ENCODE results near the gene TBC1D17. TPM values are rescaled to one million over a fixed set of nuclear protein-coding genes. Genes with fewer than 3 reads are reported as not detected.

The TBC1D17 gene
- total RNA-seq, 4 donors from 2014 or later = 47.7 to 56.5 (median 49.0) TPM

- Histone ChIP-seq H3K36me3 (peaks cover 0 to 33% (median 0%) of the 10 kb centered on the region in 3 donors), H3K27ac (peak overlapping the region; percentile 2 to 95 (median 94)), H3K27me3 (no peaks in the 10 kb centered on the region), H3K9me3 (no peaks in the 10 kb centered on the region), H3K4me1 (peaks cover 0 to 40% (median 17%) of the 10 kb centered on the region in 4 donors), H3K4me3 (peak overlapping the region in 2 of 4 donors; percentile 92 to 94)
- DNase-seq (ENCODE audit: low spot score in 2 of 2) = peak in 1 of 2 donors; percentile 21
- no peak for TF ChIP-seq POLR2A (IDR thresholded peaks at IDR 0.05)
- TF ChIP-seq CTCF (IDR thresholded peaks at IDR 0.05) = no peak
- no peak for TF ChIP-seq EP300 (IDR thresholded peaks at IDR 0.05)
- WGBS, 2 donors = 57 to 58% methylated on average over 15 of the region's 15 CpGs
These were observed 53.0 kb downstream of the TBC1D17 start for GRCh38 chr19:49930483-49931011.

- H3K27ac ChIP-seq = peak overlapping the region in 1 of 4 donors; percentile 95
- TF ChIP-seq CTCF (IDR thresholded peaks at IDR 0.05) (no peak), EP300 (IDR thresholded peaks at IDR 0.05) (no peak), POLR2A (IDR thresholded peaks at IDR 0.05) (no peak)
- H3K4me1 ChIP-seq = peaks cover 0 to 33% (median 17%) of the 10 kb centered on the region in 4 donors
- DNase-seq (ENCODE audit: low spot score in 2 of 2) = no peak
- H3K36me3 ChIP-seq = peaks cover 0 to 28% (median 0%) of the 10 kb centered on the region in 3 donors
- no peak overlapping the region for H3K4me3 ChIP-seq
- H3K27me3 ChIP-seq = no peaks in the 10 kb centered on the region
- 85 to 96% methylated on average over 7 of the region's 7 CpGs for WGBS, 2 donors
- no peaks in the 10 kb centered on the region for H3K9me3 ChIP-seq
These were observed 54.0 kb downstream of the TBC1D17 start for GRCh38 chr19:49931293-49932040.

GRCh38 chr19:49932041-49932451 lies 54.5 kb downstream of the TBC1D17 start:
- Histone ChIP-seq H3K36me3 (peaks cover 0 to 22% (median 0%) of the 10 kb centered on the region in 3 donors), H3K27ac (no peak overlapping the region), H3K27me3 (no peaks in the 10 kb centered on the region), H3K4me3 (no peak overlapping the region), H3K9me3 (no peaks in the 10 kb centered on the region), H3K4me1 (peaks cover 0 to 27% (median 16%) of the 10 kb centered on the region in 4 donors)
- DNase-seq (ENCODE audit: low spot score in 2 of 2) = no peak
- WGBS, 2 donors = 94 to 96% methylated on average over 5 of the region's 5 CpGs
- TF ChIP-seq EP300 (IDR thresholded peaks at IDR 0.05) = no peak
- no peak for TF ChIP-seq POLR2A (IDR thresholded peaks at IDR 0.05)
- no peak for TF ChIP-seq CTCF (IDR thresholded peaks at IDR 0.05)

GRCh38 chr19:49932731-49933131 lies 55.2 kb downstream of the TBC1D17 start:
- peaks cover 0 to 26% (median 12%) of the 10 kb centered on the region in 4 donors for H3K4me1 ChIP-seq
- WGBS, 2 donors = 91 to 92% methylated on average over 25 of the region's 25 CpGs
- no peak for DNase-seq (ENCODE audit: low spot score in 2 of 2)

More at GRCh38 chr19:49932731-49933131, 55.2 kb downstream of the TBC1D17 start:
- H3K27ac ChIP-seq = no peak overlapping the region
- peaks cover 0 to 15% (median 0%) of the 10 kb centered on the region in 3 donors for H3K36me3 ChIP-seq
- H3K27me3 ChIP-seq = no peaks in the 10 kb centered on the region
- H3K9me3 ChIP-seq = no peaks in the 10 kb centered on the region
- no peak overlapping the region for H3K4me3 ChIP-seq
- TF ChIP-seq POLR2A (IDR thresholded peaks at IDR 0.05) (no peak), CTCF (IDR thresholded peaks at IDR 0.05) (no peak), EP300 (IDR thresholded peaks at IDR 0.05) (no peak)
